ENCODE data around the gene ACOX3.

DNA sequence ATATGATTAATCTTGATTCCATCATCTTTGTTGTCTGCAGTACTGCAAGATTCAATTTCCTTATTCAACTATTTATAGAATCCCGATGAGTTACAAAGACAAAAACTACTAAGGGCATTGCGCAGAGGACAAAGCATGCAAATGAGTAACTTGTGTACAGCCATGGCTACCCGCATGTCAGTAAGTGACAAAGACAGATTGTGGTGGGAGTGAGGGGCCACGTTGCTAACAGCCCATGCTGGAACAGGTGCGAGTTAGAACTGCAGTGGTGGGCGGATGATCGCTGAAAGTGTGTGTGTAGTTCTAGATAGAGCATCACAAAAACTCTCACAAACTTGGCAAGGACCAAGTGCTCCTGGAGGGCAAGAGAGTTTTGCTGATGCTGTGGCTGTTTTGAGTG lies 49.5 kb downstream of the ACOX3 start:
- TF ChIP-seq POLR2AphosphoS5 (IDR thresholded peaks at IDR 0.05) (no peak), POLR2A (IDR thresholded peaks at IDR 0.05) (no peak), EP300 (IDR thresholded peaks at IDR 0.05) (no peak)
- TF ChIP-seq, protein P1, sequence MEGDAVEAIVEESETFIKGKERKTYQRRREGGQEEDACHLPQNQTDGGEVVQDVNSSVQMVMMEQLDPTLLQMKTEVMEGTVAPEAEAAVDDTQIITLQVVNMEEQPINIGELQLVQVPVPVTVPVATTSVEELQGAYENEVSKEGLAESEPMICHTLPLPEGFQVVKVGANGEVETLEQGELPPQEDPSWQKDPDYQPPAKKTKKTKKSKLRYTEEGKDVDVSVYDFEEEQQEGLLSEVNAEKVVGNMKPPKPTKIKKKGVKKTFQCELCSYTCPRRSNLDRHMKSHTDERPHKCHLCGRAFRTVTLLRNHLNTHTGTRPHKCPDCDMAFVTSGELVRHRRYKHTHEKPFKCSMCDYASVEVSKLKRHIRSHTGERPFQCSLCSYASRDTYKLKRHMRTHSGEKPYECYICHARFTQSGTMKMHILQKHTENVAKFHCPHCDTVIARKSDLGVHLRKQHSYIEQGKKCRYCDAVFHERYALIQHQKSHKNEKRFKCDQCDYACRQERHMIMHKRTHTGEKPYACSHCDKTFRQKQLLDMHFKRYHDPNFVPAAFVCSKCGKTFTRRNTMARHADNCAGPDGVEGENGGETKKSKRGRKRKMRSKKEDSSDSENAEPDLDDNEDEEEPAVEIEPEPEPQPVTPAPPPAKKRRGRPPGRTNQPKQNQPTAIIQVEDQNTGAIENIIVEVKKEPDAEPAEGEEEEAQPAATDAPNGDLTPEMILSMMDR (IDR thresholded peaks at IDR 0.05), result no peak
